A673 (cell line): Measurements from ENCODE around the gene PRAME. TPM values are rescaled to one million over a fixed set of nuclear protein-coding genes. Genes with fewer than 3 reads are reported as not detected.
A peak's percentile ranks its signal among the peaks of the same experiment; 100 is the strongest.
"Not testable (repeated sequence)": the region's sequence is repeated elsewhere in the genome, so short reads cannot be mapped to it uniquely, and the experiment has no call there.

ENCODE experiments used
- Bru-seq: library from RNA; stranded (reverse); fragments of 400-500 nt; gene quantifications from one replicate; lab custom pipeline; 2021; lab: Mats Ljungman, UMichigan
- BruChase-seq, 2 experiments: library from RNA; stranded (reverse); fragments of 400-500 nt; gene quantifications; one replicate each; lab custom pipeline; 2021; lab: Mats Ljungman, UMichigan
- BruUV-seq: library from RNA; stranded (reverse); fragments of 400-500 nt; replicated peaks from 2 replicates; lab custom pipeline; 2021; lab: Mats Ljungman, UMichigan
- CTCF ChIA-PET: fragments of 300-600 bp; sonication (Branson Sonifier 250); formaldehyde crosslinking; loops from one replicate; lab custom pipeline; 2022; ENCODE audit warnings: antibody characterized with exemption; lab: Charles Lee
- POLR2A ChIA-PET: fragments of 300-600 bp; sonication (Branson Sonifier 250); formaldehyde crosslinking; loops from one replicate; lab custom pipeline; 2022; ENCODE audit warnings: antibody characterized with exemption; ENCODE audit not compliant: low non-redundant PET; lab: Charles Lee
- DNase-seq: peaks from one replicate; pipeline ENCODE4 v3.0.0-alpha.2; 2015; ENCODE audit warnings: low spot score
- H3K27ac ChIP-seq: fragments of 200-600 bp; sonication (generic); 2 replicates; pipeline ENCODE4 v1.5.1; 2016; ENCODE audit warnings: mixed run types, low read depth, mild to moderate bottlenecking, mixed read lengths, antibody characterized with exemption, low read length; ENCODE audit not compliant: poor library complexity, severe bottlenecking
- H3K27me3 ChIP-seq: fragments of 200-600 bp; sonication (generic); replicated peaks from 2 replicates; pipeline ENCODE4 v1.6.1; 2017; ENCODE audit warnings: mixed run types, low read depth, mild to moderate bottlenecking, mixed read lengths, antibody characterized with exemption, low read length; ENCODE audit not compliant: insufficient read depth, poor library complexity
- H3K36me3 ChIP-seq: fragments of 200-600 bp; sonication (generic); 2 replicates; pipeline ENCODE4 v1.6.1; 2016; ENCODE audit warnings: mixed run types, mild to moderate bottlenecking, mixed read lengths, antibody characterized with exemption, low read length; ENCODE audit not compliant: insufficient read depth, poor library complexity, severe bottlenecking
- H3K4me1 ChIP-seq: fragments of 200-600 bp; sonication (generic); 2 replicates; pipeline ENCODE4 v1.6.1; 2017; ENCODE audit warnings: mixed run types, mild to moderate bottlenecking, mixed read lengths, antibody characterized with exemption, low read length; ENCODE audit not compliant: insufficient read depth, poor library complexity, severe bottlenecking
- H3K4me3 ChIP-seq: fragments of 200-600 bp; sonication (generic); 2 replicates; pipeline ENCODE4 v1.5.1; 2016; ENCODE audit warnings: low read depth, mixed run types, mild to moderate bottlenecking, mixed read lengths, low read length; ENCODE audit not compliant: poor library complexity, severe bottlenecking
- H3K9me3 ChIP-seq: fragments of 200-600 bp; sonication (generic); 2 replicates; pipeline ENCODE4 v1.6.1; 2016; ENCODE audit warnings: mixed run types, low read depth, mild to moderate bottlenecking, mixed read lengths, antibody characterized with exemption, low read length; ENCODE audit not compliant: poor library complexity, severe bottlenecking
- CTCF ChIP-seq: fragments of 300-800, 200-600 bp; sonication (generic); conservative IDR thresholded peaks from 2 replicates; pipeline ENCODE4 v1.5.1; 2017; ENCODE audit warnings: low read depth, mild to moderate bottlenecking, antibody characterized with exemption, low read length, moderate library complexity, mixed read lengths
- EZH2 ChIP-seq: fragments of 200-600 bp; sonication (generic); IDR thresholded peaks from 2 replicates; pipeline ENCODE4 v1.6.1; 2017; ENCODE audit warnings: borderline replicate concordance, low read depth, mild to moderate bottlenecking, mixed read lengths, antibody characterized with exemption, low read length; ENCODE audit not compliant: poor library complexity, severe bottlenecking
- intact Hi-C: fragments of 100-400 bp; cut with micrococcal nuclease; formaldehyde crosslinking; loops from one replicate; pipeline ENCODE4 v1.10.0; 2022; ENCODE audit not compliant: unreplicated experiment
- long read RNA-seq: library from polyadenylated mRNA; stranded (forward); transcript quantifications from one replicate; pipeline ENCODE4 v2.0.0, GENCODE V29; 2022
- total RNA-seq: library from RNA; stranded (reverse); gene quantifications from 2 replicates; pipeline ENCODE4 v1.2.3, GENCODE V29; 2021

PRAME gene
- total RNA-seq (14.1 and 35.4 TPM in 2 replicates), Bru-seq, nascent RNA (percentile 53 among the genes with signal in this experiment), BruChase-seq, experiment 1, labeled RNA remaining after a 2-hour chase (percentile 67 among the genes with signal in this experiment), BruChase-seq, experiment 2, labeled RNA remaining after a 6-hour chase (percentile 64 among the genes with signal in this experiment)
- long read RNA-seq, transcript PRAME-203 (6 exons, 2,057 nt): minor isoform, 6 of 94 reads
- long read RNA-seq, transcript PRAME-202 (6 exons, 2,196 nt): major isoform, 29 of 94 reads
- long read RNA-seq, transcript PRAME-201 (6 exons, 2,202 nt): minor isoform, 18 of 94 reads
- long read RNA-seq, partial matches to known transcripts: 31 of 94 reads
- long read RNA-seq, other reads (novel, unspliced or antisense): 4 of 94 reads

GRCh38 chr22:22558972-22559603, at the start of gene PRAME:
PRAME (minus strand) TSS chr22:22559265; CDS start chr22:22556832, 2,433 bp downstream.
- peak; percentile 97 for TF ChIP-seq CTCF
- TF ChIP-seq EZH2: no peak
- no peaks in the 10 kb centered on the region for H3K36me3 ChIP-seq
- DNase-seq: peak; percentile 92
- intact Hi-C loops: no loop called here
- H3K9me3 ChIP-seq: no peaks in the 10 kb centered on the region
- H3K4me1 ChIP-seq: peaks cover 7% of the 10 kb centered on the region
- H3K27ac ChIP-seq: no peak within 1 kb of the TSS
- H3K4me3 ChIP-seq: peak within 1 kb of the TSS; percentile 28
- BruUV-seq: no TSS peak
- POLR2A ChIA-PET: no interaction called here
- H3K27me3 ChIP-seq: no peaks in the 10 kb centered on the region
- CTCF ChIA-PET: interaction anchor here (1.3 to 1.4 kb wide), 2 partner anchors 17 to 51 kb away, joined by 4 read pairs; partner anchors contain the start of gene ZNF280B

- CTCF ChIA-PET, DNase-seq, BruUV-seq, H3K4me3 ChIP-seq, H3K27ac ChIP-seq, H3K36me3 ChIP-seq, POLR2A ChIA-PET, intact Hi-C loops, H3K4me1 ChIP-seq, H3K27me3 ChIP-seq, H3K9me3 ChIP-seq: not testable (repeated sequence)
Observed at GRCh38 chr22:22608022-22608421, 49.0 kb upstream of the PRAME start.

- no peaks in the 10 kb centered on the region for H3K27me3 ChIP-seq
- no TSS peak for BruUV-seq
Observed at GRCh38 chr22:22605074-22605404, 46.0 kb upstream of the PRAME start.

More at GRCh38 chr22:22605074-22605404, 46.0 kb upstream of the PRAME start:
- Histone ChIP-seq H3K4me3 (no peak overlapping the region), H3K27ac (no peak overlapping the region), H3K36me3 (no peaks in the 10 kb centered on the region), H3K9me3 (no peaks in the 10 kb centered on the region), H3K4me1 (no peaks in the 10 kb centered on the region)
- intact Hi-C loops: no loop called here
- ChIA-PET POLR2A (no interaction called here), CTCF (interaction anchor here (0.8 kb wide), 1 partner anchor 279 kb away, joined by 3 read pairs; no protein-coding TSS in a partner anchor)
- DNase-seq: no peak
- TF ChIP-seq EZH2 (no peak), CTCF (no peak)
